Mucosa of rectum (tissue), 2 donors: Measurements from ENCODE around the gene LIPE.

Source experiments
- H3K27ac ChIP-seq, 2 donors: one replicate each; pipeline ENCODE4 v1.7.0; 2013; ENCODE audit warnings: inconsistent platforms in 2 of 2, low read depth in 2 of 2, low read length in 2 of 2
- H3K27me3 ChIP-seq, 2 donors: one replicate each; pipeline ENCODE4 v1.7.0; 2013; ENCODE audit warnings: low read length in 2 of 2; ENCODE audit not compliant: control insufficient read depth in 2 of 2, insufficient read depth in 2 of 2
- H3K36me3 ChIP-seq, 2 donors: one replicate each; pipeline ENCODE4 v1.7.0; 2013; ENCODE audit warnings: low read length in 2 of 2; ENCODE audit not compliant: control insufficient read depth in 2 of 2, insufficient read depth in 2 of 2
- H3K4me1 ChIP-seq, 2 donors: one replicate each; pipeline ENCODE4 v1.7.0; 2013; ENCODE audit warnings: low read length in 2 of 2, mild to moderate bottlenecking in 1 of 2; ENCODE audit not compliant: control insufficient read depth in 2 of 2, insufficient read depth in 2 of 2
- H3K4me3 ChIP-seq, 2 donors: one replicate each; pipeline ENCODE4 v1.7.0; 2013; ENCODE audit warnings: low read length in 2 of 2
- H3K9ac ChIP-seq, 2 donors: one replicate each; pipeline ENCODE4 v1.7.0; 2013; ENCODE audit warnings: low read length in 2 of 2, low read depth in 1 of 2, mild to moderate bottlenecking in 1 of 2
- H3K9me3 ChIP-seq, 2 donors: one replicate each; pipeline ENCODE4 v1.7.0; 2013; ENCODE audit warnings: low read length in 2 of 2; ENCODE audit not compliant: control insufficient read depth in 2 of 2
- donor health status: healthy.
- donor health status: Normal muscosa, but diverticular disease.

LIPE gene

GRCh38 chr19:42426643-42427042 lies 545 bp downstream of the LIPE start:
- no peak overlapping the region for H3K9ac ChIP-seq
- H3K4me3 ChIP-seq = no peak overlapping the region
- H3K36me3 ChIP-seq = no peaks in the 10 kb centered on the region
- peaks cover 4 to 6% of the 10 kb centered on the region in 2 donors for H3K27me3 ChIP-seq
- peaks cover 15 to 19% of the 10 kb centered on the region in 2 donors for H3K4me1 ChIP-seq
- H3K9me3 ChIP-seq = no peaks in the 10 kb centered on the region
- H3K27ac ChIP-seq = no peak overlapping the region

- Histone ChIP-seq H3K9ac (no peak overlapping the region), H3K36me3 (no peaks in the 10 kb centered on the region), H3K9me3 (no peaks in the 10 kb centered on the region), H3K27ac (no peak overlapping the region), H3K4me1 (peaks cover 18 to 30% of the 10 kb centered on the region in 2 donors), H3K4me3 (no peak overlapping the region), H3K27me3 (peaks cover 4 to 6% of the 10 kb centered on the region in 2 donors)
These were observed 2.5 kb downstream of the LIPE start for GRCh38 chr19:42424712-42425131.

GRCh38 chr19:42424345-42424707 lies 2.9 kb downstream of the LIPE start:
- Histone ChIP-seq H3K9me3 (no peaks in the 10 kb centered on the region), H3K4me1 (peaks cover 18 to 30% of the 10 kb centered on the region in 2 donors), H3K27ac (no peak overlapping the region), H3K36me3 (no peaks in the 10 kb centered on the region), H3K4me3 (peak overlapping the region in 1 of 2 donors; percentile 54), H3K9ac (no peak overlapping the region), H3K27me3 (peaks cover 4 to 6% of the 10 kb centered on the region in 2 donors)

GRCh38 chr19:42423462-42424344 lies 3.5 kb downstream of the LIPE start:
- H3K36me3 ChIP-seq = no peaks in the 10 kb centered on the region
- H3K4me3 ChIP-seq = peak overlapping the region; percentile 54 to 85
- H3K4me1 ChIP-seq = peaks cover 18 to 30% of the 10 kb centered on the region in 2 donors
- H3K9me3 ChIP-seq = no peaks in the 10 kb centered on the region
- peaks cover 4 to 6% of the 10 kb centered on the region in 2 donors for H3K27me3 ChIP-seq
- peak overlapping the region; percentile 19 to 71 for H3K27ac ChIP-seq
- peak overlapping the region; percentile 55 to 80 for H3K9ac ChIP-seq

- H3K9ac ChIP-seq = peak overlapping the region; percentile 55 to 80
- H3K4me1 ChIP-seq = peaks cover 18 to 30% of the 10 kb centered on the region in 2 donors
- H3K4me3 ChIP-seq = peak overlapping the region; percentile 54 to 85
- H3K27me3 ChIP-seq = peaks cover 4 to 6% of the 10 kb centered on the region in 2 donors
- H3K9me3 ChIP-seq = no peaks in the 10 kb centered on the region
- no peaks in the 10 kb centered on the region for H3K36me3 ChIP-seq
- peak overlapping the region; percentile 19 to 71 for H3K27ac ChIP-seq
These were observed 4.2 kb downstream of the LIPE start for GRCh38 chr19:42422901-42423461.

GRCh38 chr19:42422092-42422900 lies 4.9 kb downstream of the LIPE start:
- peak overlapping the region; percentile 55 to 80 for H3K9ac ChIP-seq
- H3K4me3 ChIP-seq = peak overlapping the region; percentile 54 to 85
- no peaks in the 10 kb centered on the region for H3K36me3 ChIP-seq
- H3K27me3 ChIP-seq = peaks cover 4 to 6% of the 10 kb centered on the region in 2 donors
- H3K9me3 ChIP-seq = no peaks in the 10 kb centered on the region
- H3K27ac ChIP-seq = peak overlapping the region in 1 of 2 donors; percentile 71
- H3K4me1 ChIP-seq = peaks cover 18 to 30% of the 10 kb centered on the region in 2 donors

- Histone ChIP-seq H3K36me3 (no peaks in the 10 kb centered on the region), H3K4me3 (no peak overlapping the region), H3K9ac (no peak overlapping the region), H3K9me3 (no peaks in the 10 kb centered on the region), H3K4me1 (peaks cover 18 to 30% of the 10 kb centered on the region in 2 donors), H3K27ac (no peak overlapping the region), H3K27me3 (peaks cover 4 to 6% of the 10 kb centered on the region in 2 donors)
These were observed 5.6 kb downstream of the LIPE start for GRCh38 chr19:42421591-42422031.

GRCh38 chr19:42421101-42421500 lies 6.1 kb downstream of the LIPE start:
- no peaks in the 10 kb centered on the region for H3K9me3 ChIP-seq
- H3K27me3 ChIP-seq = peaks cover 4 to 6% of the 10 kb centered on the region in 2 donors
- H3K9ac ChIP-seq = no peak overlapping the region
- peaks cover 18 to 30% of the 10 kb centered on the region in 2 donors for H3K4me1 ChIP-seq
- no peak overlapping the region for H3K27ac ChIP-seq
- H3K4me3 ChIP-seq = no peak overlapping the region
- no peaks in the 10 kb centered on the region for H3K36me3 ChIP-seq

- Histone ChIP-seq H3K4me3 (no peak overlapping the region), H3K4me1 (peaks cover 18 to 30% of the 10 kb centered on the region in 2 donors), H3K27me3 (peaks cover 4% of the 10 kb centered on the region in 2 donors), H3K27ac (no peak overlapping the region), H3K36me3 (no peaks in the 10 kb centered on the region), H3K9ac (no peak overlapping the region), H3K9me3 (no peaks in the 10 kb centered on the region)
These were observed 7.1 kb downstream of the LIPE start for GRCh38 chr19:42420055-42420544.
